ENCODE measurements around the gene MTRF1. TPM values are rescaled to one million over a fixed set of nuclear protein-coding genes. Genes with fewer than 3 reads are reported as not detected.
"Not testable (repeated sequence)": the region's sequence is repeated elsewhere in the genome, so short reads cannot be mapped to it uniquely, and the experiment has no call there.

Gene MTRF1
- total RNA-seq, 1 donor from 2014 or later = 14.3 TPM

DNA sequence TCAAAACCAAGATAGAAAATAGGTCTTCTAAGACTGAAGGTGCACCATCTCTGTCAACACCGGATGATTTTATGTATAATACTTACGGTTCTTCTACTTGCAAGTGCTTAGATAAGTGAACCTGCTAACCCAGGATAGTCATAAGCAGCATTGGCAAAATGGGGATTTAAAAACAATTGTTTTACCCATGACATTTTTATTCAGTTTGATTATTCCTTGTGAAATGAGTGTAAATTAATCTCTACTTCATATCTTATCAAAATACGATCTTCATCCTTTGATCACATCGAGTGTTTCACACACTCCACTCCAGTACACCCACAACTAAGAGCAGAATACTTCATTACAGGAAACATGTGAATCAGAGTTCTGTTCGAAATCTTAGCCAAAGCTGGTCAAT is 23.0 kb upstream of the MTRF1 start:
- DNase-seq (no peak), ATAC-seq (no peak)
- intact Hi-C loops (cut with micrococcal nuclease) = no loop called here

- no peak for ATAC-seq
- intact Hi-C loops (cut with micrococcal nuclease) = no loop called here
- DNase-seq = no peak
Measured at GRCh38 chr13:41284512-41285288, 21.3 kb upstream of the MTRF1 start.

GRCh38 chr13:41282129-41282571 is 18.8 kb upstream of the MTRF1 start:
- ATAC-seq (no peak), DNase-seq (no peak)
- intact Hi-C loops (cut with micrococcal nuclease) = no loop called here

GRCh38 chr13:41279156-41279555 is 15.8 kb upstream of the MTRF1 start:
- intact Hi-C loops (cut with micrococcal nuclease); ATAC-seq; DNase-seq: not testable (repeated sequence)

DNA sequence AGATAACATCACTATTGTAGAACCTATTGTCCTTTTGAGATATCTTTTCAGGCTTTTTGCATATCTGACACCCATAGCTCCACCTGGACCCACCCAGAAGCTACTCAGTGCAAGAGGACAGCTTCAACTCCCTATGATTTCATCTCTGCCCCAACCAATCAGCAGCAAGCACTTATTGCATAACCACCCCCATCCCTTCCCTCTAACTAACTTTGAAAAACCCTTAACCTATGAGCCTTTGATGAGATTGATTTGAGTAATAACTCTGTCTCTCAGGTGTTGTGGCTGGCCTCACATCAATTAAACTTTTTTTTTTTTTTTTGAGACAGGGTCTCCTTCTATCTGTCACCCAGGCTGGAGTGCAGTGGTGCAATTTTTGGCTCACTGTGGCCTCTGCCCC is 13.4 kb upstream of the MTRF1 start:
- intact Hi-C loops (cut with micrococcal nuclease) = no loop called here
- no peak for ATAC-seq
- no peak for DNase-seq

GRCh38 chr13:41274881-41275280 is 11.5 kb upstream of the MTRF1 start:
- no peak for DNase-seq
- intact Hi-C loops (cut with micrococcal nuclease) = no loop called here
- ATAC-seq = no peak

DNA sequence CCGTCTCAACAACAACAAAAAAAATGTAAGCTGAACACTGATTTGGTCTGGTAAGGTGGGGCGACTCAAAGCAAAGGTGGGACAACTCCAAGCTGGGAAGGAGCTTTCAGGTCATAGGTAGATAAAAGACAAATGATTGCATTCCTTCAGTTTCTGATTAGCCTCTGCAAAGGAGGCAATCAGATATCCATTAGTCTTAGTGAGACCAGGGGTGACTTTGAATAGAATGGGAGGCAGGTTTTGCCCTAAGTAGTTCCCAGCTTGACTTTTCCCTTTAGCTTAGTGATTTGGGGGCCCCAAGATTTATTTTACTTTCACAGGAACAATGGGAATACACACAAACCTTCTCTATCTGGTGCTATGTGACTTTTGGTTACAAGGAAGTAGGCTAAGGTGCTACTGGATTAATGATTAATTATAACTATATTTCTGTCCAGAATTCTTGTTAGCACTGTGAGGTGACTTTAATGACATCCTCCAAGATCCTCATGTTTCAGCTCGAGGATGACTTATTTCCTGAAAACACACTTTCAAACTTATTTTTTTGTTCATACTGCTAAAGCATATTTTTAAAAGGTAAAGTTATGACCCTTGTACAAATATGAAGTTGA is 10.6 kb upstream of the MTRF1 start:
- no peak for ATAC-seq
- DNase-seq = no peak
- intact Hi-C loops (cut with micrococcal nuclease) = no loop called here

GRCh38 chr13:41271456-41272285 is 8.3 kb upstream of the MTRF1 start:
- DNase-seq (no peak), ATAC-seq (no peak)
- intact Hi-C loops (cut with micrococcal nuclease) = no loop called here

- intact Hi-C loops (cut with micrococcal nuclease) = no loop called here
- ATAC-seq (no peak), DNase-seq (no peak)
Measured at GRCh38 chr13:41268764-41269163, 5.4 kb upstream of the MTRF1 start.

DNA sequence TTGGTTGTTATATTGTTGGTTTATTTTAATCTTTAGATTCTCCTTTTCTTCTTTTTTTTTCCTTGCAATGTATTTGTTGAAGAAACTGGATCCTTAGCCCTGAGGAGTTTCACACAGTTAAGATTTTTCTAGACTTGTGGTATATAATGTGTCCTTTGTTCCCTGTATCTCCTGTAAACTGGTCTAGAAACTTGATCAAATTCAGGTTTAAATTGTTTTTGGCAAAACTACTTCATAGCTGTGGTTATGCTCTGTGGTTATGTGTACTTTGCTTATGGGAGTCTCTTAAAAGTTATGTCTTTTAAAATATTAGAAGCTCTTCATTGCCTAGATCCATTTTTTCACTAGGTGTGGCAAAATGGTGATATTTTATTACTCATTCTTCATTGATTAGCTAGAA is 3.7 kb upstream of the MTRF1 start:
- DNase-seq (no peak), ATAC-seq (no peak)
- intact Hi-C loops (cut with micrococcal nuclease) = no loop called here

GRCh38 chr13:41259875-41260501 is 3.4 kb downstream of the MTRF1 start:
- intact Hi-C loops (cut with micrococcal nuclease) = no loop called here
- DNase-seq = no peak
- no peak for ATAC-seq

DNA sequence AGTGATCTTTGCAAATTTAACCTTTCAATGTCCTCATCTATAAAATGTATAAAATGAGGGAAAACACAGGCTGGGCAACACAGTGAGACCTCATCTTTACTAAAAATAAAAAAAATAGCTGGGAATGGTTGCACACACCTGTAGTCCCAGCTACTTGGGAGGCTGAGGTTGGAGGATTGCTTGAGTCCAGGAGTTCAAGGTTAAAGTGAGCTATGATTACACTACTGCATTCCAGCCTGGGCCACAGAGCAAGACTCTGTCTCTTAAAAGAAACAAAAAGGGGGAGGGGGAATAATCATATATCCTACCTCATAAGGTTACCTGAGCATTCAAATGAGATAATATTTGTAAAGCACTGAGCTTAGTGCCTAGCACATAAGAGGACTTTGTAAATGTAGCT is 5.8 kb downstream of the MTRF1 start:
- ATAC-seq (no peak), DNase-seq (no peak)
- intact Hi-C loops (cut with micrococcal nuclease) = no loop called here

GRCh38 chr13:41254902-41255301 is 8.5 kb downstream of the MTRF1 start:
- no peak for DNase-seq
- intact Hi-C loops (cut with micrococcal nuclease) = no loop called here
- no peak for ATAC-seq

DNA sequence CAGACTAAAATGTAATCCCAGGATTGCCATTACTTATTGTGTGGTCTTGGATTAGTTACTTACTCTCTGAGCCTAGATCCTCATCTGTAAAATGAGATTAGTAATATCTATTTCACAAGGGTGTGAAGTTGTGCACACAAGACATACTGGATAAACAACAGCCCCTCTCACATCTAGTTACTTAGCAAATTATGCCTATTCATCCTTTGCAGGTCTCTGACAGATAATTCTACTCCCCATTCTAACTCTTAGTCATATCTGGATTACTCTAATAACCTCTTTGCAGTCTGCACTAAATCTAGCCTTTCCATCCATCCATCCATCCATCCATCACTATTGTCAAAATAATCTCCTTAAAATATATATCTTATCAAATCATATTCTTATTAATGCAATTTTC is 12.4 kb downstream of the MTRF1 start:
- intact Hi-C loops (cut with micrococcal nuclease) = no loop called here
- DNase-seq = no peak
- no peak for ATAC-seq

DNA sequence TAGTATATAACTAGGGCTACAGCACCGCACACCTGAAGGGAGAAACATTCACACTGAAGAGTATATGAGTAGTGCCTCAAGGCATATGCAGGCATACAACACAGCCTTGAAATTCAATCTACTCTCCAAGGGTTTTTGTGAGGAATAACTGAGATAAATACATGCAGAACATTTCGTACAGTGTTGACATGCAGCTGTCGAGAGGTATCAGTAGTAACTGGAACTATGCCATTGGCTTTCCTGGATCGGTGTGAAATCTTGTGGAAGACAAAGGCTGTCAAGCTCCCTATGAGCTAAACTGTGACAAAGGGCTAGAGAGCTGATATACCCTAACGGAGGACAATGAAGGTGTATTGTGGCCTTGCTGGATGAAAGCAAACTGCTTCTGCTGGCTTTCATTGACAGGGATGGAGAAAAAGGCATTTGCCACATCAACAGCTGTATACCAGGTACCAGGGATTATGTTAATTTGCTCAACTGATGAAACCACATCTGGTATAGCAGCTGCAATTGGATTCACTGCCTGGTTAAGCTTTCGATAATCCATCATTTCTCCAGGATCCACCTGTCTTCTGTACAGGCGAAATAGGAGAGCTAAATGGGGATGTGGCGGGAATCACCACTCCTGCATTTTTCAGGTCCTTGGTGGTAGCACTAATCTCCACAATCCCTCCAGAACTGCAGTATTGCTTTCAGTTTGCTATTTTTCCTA is 16.3 kb downstream of the MTRF1 start:
- ATAC-seq = peak; percentile 79
- intact Hi-C loops (cut with micrococcal nuclease) = no loop called here

DNA sequence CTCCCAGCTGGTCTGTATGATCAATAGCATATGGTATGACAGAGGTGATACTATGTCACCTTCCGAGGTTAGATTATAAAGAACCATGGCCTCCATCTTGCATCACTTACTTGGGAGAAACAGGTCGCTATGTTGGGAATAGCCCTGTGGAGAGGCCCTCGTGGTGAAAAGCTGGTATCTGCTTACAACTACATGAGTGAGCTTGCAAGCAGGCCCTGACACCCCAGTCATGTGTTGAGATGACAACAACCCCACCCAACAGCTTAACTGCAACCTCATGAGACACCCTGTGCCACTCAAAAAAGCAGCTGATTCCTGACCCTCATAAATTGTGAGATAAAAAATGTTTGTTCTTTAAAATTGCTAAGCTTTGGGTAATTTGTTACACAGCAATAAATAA is 18.8 kb downstream of the MTRF1 start:
- intact Hi-C loops (cut with micrococcal nuclease) = no loop called here
- ATAC-seq (no peak), DNase-seq (no peak)

More for the DNA sequence above, 16.3 kb downstream of the MTRF1 start:
- no peak for DNase-seq

- DNase-seq (no peak), ATAC-seq (no peak)
- intact Hi-C loops (cut with micrococcal nuclease) = no loop called here
Measured at GRCh38 chr13:41241626-41242025, 21.8 kb downstream of the MTRF1 start.

DNA sequence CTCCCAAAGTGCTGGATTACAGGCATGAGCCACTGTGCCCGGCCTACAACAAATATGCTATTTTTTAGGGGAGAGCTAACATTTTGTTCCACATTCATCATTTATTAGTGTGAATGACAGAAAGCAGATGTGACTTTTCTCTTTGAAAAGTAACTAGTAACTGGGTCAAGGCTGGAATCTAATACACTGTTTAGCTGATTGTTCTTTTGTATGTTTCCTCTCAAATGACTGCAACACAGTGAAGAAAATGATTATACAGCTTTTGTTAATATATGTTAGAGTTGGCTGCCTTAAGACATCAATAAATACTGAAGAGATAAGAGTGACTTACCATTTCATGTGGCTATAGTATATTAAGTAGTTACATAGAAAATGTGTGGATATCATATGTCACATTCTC is 27.0 kb downstream of the MTRF1 start:
- DNase-seq = no peak
- ATAC-seq = no peak
- intact Hi-C loops (cut with micrococcal nuclease) = no loop called here
